Measurements from ENCODE around the gene MED8. TPM values are rescaled to one million over a fixed set of nuclear protein-coding genes. Genes with fewer than 3 reads are reported as not detected.

The MED8 gene
- total and polyA plus RNA-seq, 4 donors = 31.1 to 45.7 (median 39.5) TPM

GRCh38 chr1:43345120-43345519 lies 44.5 kb downstream of the MED8 start:
- DNase-seq (ENCODE audit: low read depth in 4 of 6, low spot score in 6 of 6) = no peak
- 79% methylated on average over 3 of the region's 3 CpGs for WGBS (ENCODE audit: insufficient coverage)
- peaks cover 4% of the 10 kb centered on the region for H3K27me3 ChIP-seq (ENCODE audit: control insufficient read depth, insufficient read depth, low read length)
- H3K4me3 ChIP-seq (ENCODE audit: low read depth, low read length) = no peak overlapping the region
- no peak overlapping the region for H3K27ac ChIP-seq (ENCODE audit: low read depth, low read length)
- H3K9me3 ChIP-seq (ENCODE audit: control insufficient read depth, insufficient read depth, low read length) = no peaks in the 10 kb centered on the region
- peaks cover 15% of the 10 kb centered on the region for H3K4me1 ChIP-seq (ENCODE audit: control insufficient read depth, insufficient read depth, low read length)
- H3K36me3 ChIP-seq (ENCODE audit: control insufficient read depth, insufficient read depth, low read length) = no peaks in the 10 kb centered on the region

- Histone ChIP-seq H3K27ac (ENCODE audit: low read depth, low read length) (no peak overlapping the region), H3K36me3 (ENCODE audit: control insufficient read depth, insufficient read depth, low read length) (no peaks in the 10 kb centered on the region), H3K27me3 (ENCODE audit: control insufficient read depth, insufficient read depth, low read length) (peaks cover 4% of the 10 kb centered on the region), H3K4me1 (ENCODE audit: control insufficient read depth, insufficient read depth, low read length) (peaks cover 10% of the 10 kb centered on the region), H3K9me3 (ENCODE audit: control insufficient read depth, insufficient read depth, low read length) (no peaks in the 10 kb centered on the region), H3K4me3 (ENCODE audit: low read depth, low read length) (no peak overlapping the region)
- WGBS (ENCODE audit: insufficient coverage) = 96% methylated on average over 3 of the region's 4 CpGs
- DNase-seq (ENCODE audit: low read depth in 4 of 6, low spot score in 6 of 6) = no peak
Observed at GRCh38 chr1:43344267-43344850, 45.2 kb downstream of the MED8 start.

GRCh38 chr1:43340559-43340958 lies 49.0 kb downstream of the MED8 start:
- H3K27ac ChIP-seq (ENCODE audit: low read depth, low read length) = no peak overlapping the region
- no peak for DNase-seq (ENCODE audit: low read depth in 4 of 6, low spot score in 6 of 6)
- no peak overlapping the region for H3K4me3 ChIP-seq (ENCODE audit: low read depth, low read length)
- H3K9me3 ChIP-seq (ENCODE audit: control insufficient read depth, insufficient read depth, low read length) = no peaks in the 10 kb centered on the region
- H3K4me1 ChIP-seq (ENCODE audit: control insufficient read depth, insufficient read depth, low read length) = no peaks in the 10 kb centered on the region
- no peaks in the 10 kb centered on the region for H3K36me3 ChIP-seq (ENCODE audit: control insufficient read depth, insufficient read depth, low read length)
- H3K27me3 ChIP-seq (ENCODE audit: control insufficient read depth, insufficient read depth, low read length) = no peaks in the 10 kb centered on the region
- WGBS (ENCODE audit: insufficient coverage) = no CpG with 5 or more reads among the region's 1 CpG

- DNase-seq (ENCODE audit: low read depth in 4 of 6, low spot score in 6 of 6) = no peak
- Histone ChIP-seq H3K9me3 (ENCODE audit: control insufficient read depth, insufficient read depth, low read length) (no peaks in the 10 kb centered on the region), H3K4me1 (ENCODE audit: control insufficient read depth, insufficient read depth, low read length) (no peaks in the 10 kb centered on the region), H3K4me3 (ENCODE audit: low read depth, low read length) (no peak overlapping the region), H3K36me3 (ENCODE audit: control insufficient read depth, insufficient read depth, low read length) (no peaks in the 10 kb centered on the region), H3K27ac (ENCODE audit: low read depth, low read length) (no peak overlapping the region), H3K27me3 (ENCODE audit: control insufficient read depth, insufficient read depth, low read length) (no peaks in the 10 kb centered on the region)
- WGBS (ENCODE audit: insufficient coverage) = 86% methylated on average over 6 of the region's 6 CpGs
Observed at GRCh38 chr1:43339584-43340232, 49.9 kb downstream of the MED8 start.

- Histone ChIP-seq H3K4me3 (ENCODE audit: low read depth, low read length) (no peak overlapping the region), H3K36me3 (ENCODE audit: control insufficient read depth, insufficient read depth, low read length) (no peaks in the 10 kb centered on the region), H3K4me1 (ENCODE audit: control insufficient read depth, insufficient read depth, low read length) (no peaks in the 10 kb centered on the region), H3K27ac (ENCODE audit: low read depth, low read length) (no peak overlapping the region), H3K9me3 (ENCODE audit: control insufficient read depth, insufficient read depth, low read length) (no peaks in the 10 kb centered on the region), H3K27me3 (ENCODE audit: control insufficient read depth, insufficient read depth, low read length) (no peaks in the 10 kb centered on the region)
- 78% methylated on average over 4 of the region's 5 CpGs for WGBS (ENCODE audit: insufficient coverage)
- no peak for DNase-seq (ENCODE audit: low read depth in 4 of 6, low spot score in 6 of 6)
Observed at GRCh38 chr1:43338001-43338400, 51.6 kb downstream of the MED8 start.

GRCh38 chr1:43337588-43337987 lies 52.0 kb downstream of the MED8 start, which contains the start of gene MPL:
Gene MPL (plus strand): TSS chr1:43337818. CDS start chr1:43337849, 31 bp downstream.
- H3K4me1 ChIP-seq (ENCODE audit: control insufficient read depth, insufficient read depth, low read length) = no peaks in the 10 kb centered on the region
- no peak within 1 kb of the TSS for H3K4me3 ChIP-seq (ENCODE audit: low read depth, low read length)
- DNase-seq (ENCODE audit: low read depth in 4 of 6, low spot score in 6 of 6) = no peak
- H3K27me3 ChIP-seq (ENCODE audit: control insufficient read depth, insufficient read depth, low read length) = no peaks in the 10 kb centered on the region
- no peaks in the 10 kb centered on the region for H3K36me3 ChIP-seq (ENCODE audit: control insufficient read depth, insufficient read depth, low read length)
- H3K9me3 ChIP-seq (ENCODE audit: control insufficient read depth, insufficient read depth, low read length) = no peaks in the 10 kb centered on the region
- 47% methylated on average over 2 of the region's 3 CpGs for WGBS (ENCODE audit: insufficient coverage)
- no peak within 1 kb of the TSS for H3K27ac ChIP-seq (ENCODE audit: low read depth, low read length)

GRCh38 chr1:43334453-43335205 lies 55.0 kb downstream of the MED8 start:
- 91% methylated on average over 7 of the region's 7 CpGs for WGBS (ENCODE audit: insufficient coverage)
- Histone ChIP-seq H3K4me3 (ENCODE audit: low read depth, low read length) (no peak overlapping the region), H3K27me3 (ENCODE audit: control insufficient read depth, insufficient read depth, low read length) (no peaks in the 10 kb centered on the region), H3K27ac (ENCODE audit: low read depth, low read length) (no peak overlapping the region), H3K4me1 (ENCODE audit: control insufficient read depth, insufficient read depth, low read length) (no peaks in the 10 kb centered on the region), H3K9me3 (ENCODE audit: control insufficient read depth, insufficient read depth, low read length) (no peaks in the 10 kb centered on the region), H3K36me3 (ENCODE audit: control insufficient read depth, insufficient read depth, low read length) (no peaks in the 10 kb centered on the region)
- DNase-seq (ENCODE audit: low read depth in 4 of 6, low spot score in 6 of 6) = no peak

Other genes with a start within 250 kb of the MED8 start
- gene EBNA1BP2, start 217.5 kb downstream of the MED8 start, total RNA-seq = 10 to 100 TPM; 35.7 to 66.6 TPM
- 10 to 100 TPM; 66.2 to 68.0 TPM for gene EBNA1BP2, start 217.5 kb downstream of the MED8 start, polyA plus RNA-seq (ENCODE audit: insufficient read length in 2 of 2)
- 1 to 10 TPM; 2.9 to 6.9 TPM for gene CFAP57, start 217.5 kb downstream of the MED8 start, total RNA-seq
- 1 to 10 TPM; 4.5 to 6.3 TPM for gene CFAP57, start 217.5 kb downstream of the MED8 start, polyA plus RNA-seq (ENCODE audit: insufficient read length in 2 of 2)
- 10 to 100 TPM in 1 of 2 donors, 1 to 10 TPM in 1; 7.5 to 19.3 TPM for gene TMEM125, start 119.8 kb downstream of the MED8 start, total RNA-seq
- 10 to 100 TPM; 10.1 to 10.9 TPM for gene TMEM125, start 119.8 kb downstream of the MED8 start, polyA plus RNA-seq (ENCODE audit: insufficient read length in 2 of 2)
- under 1 TPM in 1 of 2 donors, not detected in 1; 0.10 TPM for gene C1orf210, start 104.2 kb downstream of the MED8 start, total RNA-seq
- gene C1orf210, start 104.2 kb downstream of the MED8 start, polyA plus RNA-seq (ENCODE audit: insufficient read length in 2 of 2) = under 1 TPM in 1 of 2 donors, not detected in 1; 0.18 TPM
- gene TIE1, start 88.8 kb downstream of the MED8 start, total RNA-seq = 10 to 100 TPM; 16.3 to 32.3 TPM
- gene TIE1, start 88.8 kb downstream of the MED8 start, polyA plus RNA-seq (ENCODE audit: insufficient read length in 2 of 2) = 10 to 100 TPM; 24.5 to 27.5 TPM
- under 1 TPM; 0.11 to 0.30 TPM for gene MPL, start 52.0 kb downstream of the MED8 start, total RNA-seq
- gene MPL, start 52.0 kb downstream of the MED8 start, polyA plus RNA-seq (ENCODE audit: insufficient read length in 2 of 2) = 1 to 10 TPM in 1 of 2 donors, under 1 TPM in 1; 0.51 to 1.2 TPM
- 10 to 100 TPM; 11.1 to 16.3 TPM for gene CDC20, start 30.8 kb downstream of the MED8 start, total RNA-seq
- gene CDC20, start 30.8 kb downstream of the MED8 start, polyA plus RNA-seq (ENCODE audit: insufficient read length in 2 of 2) = 10 to 100 TPM; 19.5 to 21.6 TPM
- gene ELOVL1, start 21.8 kb downstream of the MED8 start, total RNA-seq = 10 to 100 TPM; 50.5 to 66.5 TPM
- gene ELOVL1, start 21.8 kb downstream of the MED8 start, polyA plus RNA-seq (ENCODE audit: insufficient read length in 2 of 2) = 100 to 1,000 TPM in 1 of 2 donors, 10 to 100 TPM in 1; 88.2 to 101 TPM
- 10 to 100 TPM; 26.9 to 28.6 TPM for gene SZT2, start 99 bp upstream of the MED8 start, total RNA-seq
- gene SZT2, start 99 bp upstream of the MED8 start, polyA plus RNA-seq (ENCODE audit: insufficient read length in 2 of 2) = 10 to 100 TPM; 23.1 to 37.8 TPM
- gene HYI, start 64.1 kb upstream of the MED8 start, total RNA-seq = 10 to 100 TPM; 23.4 to 88.1 TPM
- gene HYI, start 64.1 kb upstream of the MED8 start, polyA plus RNA-seq (ENCODE audit: insufficient read length in 2 of 2) = 10 to 100 TPM; 51.9 to 63.7 TPM
- 10 to 100 TPM; 51.0 to 78.1 TPM for gene PTPRF, start 141.1 kb upstream of the MED8 start, total RNA-seq
- gene PTPRF, start 141.1 kb upstream of the MED8 start, polyA plus RNA-seq (ENCODE audit: insufficient read length in 2 of 2) = 100 to 1,000 TPM; 107 to 114 TPM